ENCODE results near the gene FAM3D.

DNA sequence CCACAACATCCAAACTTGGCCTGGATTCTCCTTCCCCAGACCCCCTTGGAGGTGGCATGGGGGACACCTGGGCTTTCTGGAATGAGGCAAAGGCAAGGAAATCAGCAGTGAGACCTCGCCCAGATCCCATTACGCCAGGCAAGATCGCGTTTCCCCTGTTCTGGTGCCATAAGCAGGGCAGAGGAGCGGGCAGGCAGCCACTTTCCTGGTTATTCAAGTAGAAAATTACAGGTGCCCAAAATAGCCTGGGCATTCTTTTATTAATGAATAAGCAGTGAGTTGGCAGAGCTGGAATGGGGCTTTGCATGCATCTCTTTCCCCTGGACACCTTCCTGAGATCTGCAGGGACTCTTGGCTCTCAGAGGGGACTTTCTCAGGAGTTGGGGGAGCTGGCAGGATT lies 57.9 kb downstream of the FAM3D start:
- TF ChIP-seq, protein P1, sequence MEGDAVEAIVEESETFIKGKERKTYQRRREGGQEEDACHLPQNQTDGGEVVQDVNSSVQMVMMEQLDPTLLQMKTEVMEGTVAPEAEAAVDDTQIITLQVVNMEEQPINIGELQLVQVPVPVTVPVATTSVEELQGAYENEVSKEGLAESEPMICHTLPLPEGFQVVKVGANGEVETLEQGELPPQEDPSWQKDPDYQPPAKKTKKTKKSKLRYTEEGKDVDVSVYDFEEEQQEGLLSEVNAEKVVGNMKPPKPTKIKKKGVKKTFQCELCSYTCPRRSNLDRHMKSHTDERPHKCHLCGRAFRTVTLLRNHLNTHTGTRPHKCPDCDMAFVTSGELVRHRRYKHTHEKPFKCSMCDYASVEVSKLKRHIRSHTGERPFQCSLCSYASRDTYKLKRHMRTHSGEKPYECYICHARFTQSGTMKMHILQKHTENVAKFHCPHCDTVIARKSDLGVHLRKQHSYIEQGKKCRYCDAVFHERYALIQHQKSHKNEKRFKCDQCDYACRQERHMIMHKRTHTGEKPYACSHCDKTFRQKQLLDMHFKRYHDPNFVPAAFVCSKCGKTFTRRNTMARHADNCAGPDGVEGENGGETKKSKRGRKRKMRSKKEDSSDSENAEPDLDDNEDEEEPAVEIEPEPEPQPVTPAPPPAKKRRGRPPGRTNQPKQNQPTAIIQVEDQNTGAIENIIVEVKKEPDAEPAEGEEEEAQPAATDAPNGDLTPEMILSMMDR (IDR thresholded peaks at IDR 0.05; ENCODE audit: insufficient read depth, low read length) = no peak
- TF ChIP-seq POLR2AphosphoS5 (IDR thresholded peaks at IDR 0.05; ENCODE audit: low read depth) = no peak

Measured in HL-60 (cell line).